CD4-positive, alpha-beta memory T cell (primary cell): ENCODE measurements around the gene ITPR2. TPM values are rescaled to one million over a fixed set of nuclear protein-coding genes. Genes with fewer than 3 reads are reported as not detected.

Source experiments
- CTCF ChIA-PET: fragments of 350-600 bp; sonication (Branson Sonifier 250); formaldehyde crosslinking; loops from one replicate; lab custom pipeline; 2021; ENCODE audit warnings: inconsistent platforms; ENCODE audit not compliant: partially characterized antibody; lab: Charles Lee
- POLR2A ChIA-PET: fragments of 350-600 bp; sonication (Branson Sonifier 250); formaldehyde crosslinking; loops from one replicate; lab custom pipeline; 2021; ENCODE audit not compliant: partially characterized antibody; lab: Charles Lee
- DNase-seq, 5 donors: peaks; one replicate each; pipeline versions ENCODE4 v3.0.0 to v3.0.0-alpha.2; 2020 to 2022; ENCODE audit warnings: mixed read lengths in 1 of 5
- H3K27ac ChIP-seq: one replicate; pipeline ENCODE4 v1.7.0; 2013; ENCODE audit warnings: low read depth, low read length
- H3K27me3 ChIP-seq: 2 replicates; pipeline ENCODE4 v1.7.0; 2013; ENCODE audit warnings: mild to moderate bottlenecking, low read length, moderate library complexity; ENCODE audit not compliant: insufficient read depth
- H3K36me3 ChIP-seq: 2 replicates; pipeline ENCODE4 v1.7.0; 2013; ENCODE audit warnings: mild to moderate bottlenecking, low read length, moderate library complexity; ENCODE audit not compliant: insufficient read depth
- H3K4me1 ChIP-seq: 2 replicates; pipeline ENCODE4 v1.7.0; 2013; ENCODE audit warnings: mild to moderate bottlenecking, low read length, moderate library complexity; ENCODE audit not compliant: insufficient read depth
- H3K4me3 ChIP-seq, 2 donors: one replicate each; pipeline ENCODE4 v1.7.0; 2013; ENCODE audit warnings: low read length in 2 of 2, mild to moderate bottlenecking in 1 of 2
- H3K9me3 ChIP-seq, 2 donors: one replicate each; pipeline ENCODE4 v1.7.0; 2013; ENCODE audit warnings: low read length in 2 of 2, control low read depth in 1 of 2; ENCODE audit not compliant: control insufficient read depth in 1 of 2
- H3K27ac Mint-ChIP-seq, 7 donors: one replicate each; pipeline ENCODE4 v1.8.0; 2020 to 2021; ENCODE audit warnings: mixed read lengths in 7 of 7, mild to moderate bottlenecking in 6 of 7, inconsistent platforms in 3 of 7, moderate library complexity in 3 of 7
- H3K27me3 Mint-ChIP-seq, 2 donors: one replicate each; pipeline ENCODE4 v1.8.0; 2020 to 2021; ENCODE audit warnings: mixed read lengths in 2 of 2
- H3K36me3 Mint-ChIP-seq, 2 donors: one replicate each; pipeline ENCODE4 v1.8.0; 2020 to 2021; ENCODE audit warnings: mixed read lengths in 2 of 2, inconsistent platforms in 1 of 2, mild to moderate bottlenecking in 1 of 2
- H3K4me1 Mint-ChIP-seq, 4 donors: one replicate each; pipeline ENCODE4 v1.8.0; 2020 to 2021; ENCODE audit warnings: mixed read lengths in 4 of 4, mild to moderate bottlenecking in 1 of 4
- H3K4me3 Mint-ChIP-seq, 8 donors: one replicate each; pipeline ENCODE4 v1.8.0; 2020 to 2021; ENCODE audit warnings: mixed read lengths in 8 of 8, mild to moderate bottlenecking in 7 of 8, moderate library complexity in 6 of 8, inconsistent platforms in 3 of 8
- H3K9me3 Mint-ChIP-seq, 8 donors: one replicate each; pipeline ENCODE4 v1.8.0; 2020 to 2021; ENCODE audit warnings: mixed read lengths in 8 of 8, mild to moderate bottlenecking in 5 of 8, inconsistent platforms in 3 of 8, moderate library complexity in 1 of 8
- intact Hi-C: fragments of 100-400 bp; cut with micrococcal nuclease; formaldehyde crosslinking; loops from one replicate; pipeline ENCODE4 v1.15.1; 2023
- polyA plus RNA-seq, 2 donors: library from polyadenylated mRNA; unstranded; fragments of 300-500 nt; fragmentation: Illumina TruSeq; gene quantifications; one replicate each; pipeline ENCODE4 v1.2.3, GENCODE V29; 2021
- total RNA-seq, 2 experiments: library from RNA; stranded (reverse); gene quantifications; one replicate each; pipeline ENCODE4 v1.2.3, GENCODE V29; 2021

ITPR2 gene
- total and polyA plus RNA-seq, 4 experiments from 2014 or later: 4.7 to 55.6 (median 34.1) TPM

DNA sequence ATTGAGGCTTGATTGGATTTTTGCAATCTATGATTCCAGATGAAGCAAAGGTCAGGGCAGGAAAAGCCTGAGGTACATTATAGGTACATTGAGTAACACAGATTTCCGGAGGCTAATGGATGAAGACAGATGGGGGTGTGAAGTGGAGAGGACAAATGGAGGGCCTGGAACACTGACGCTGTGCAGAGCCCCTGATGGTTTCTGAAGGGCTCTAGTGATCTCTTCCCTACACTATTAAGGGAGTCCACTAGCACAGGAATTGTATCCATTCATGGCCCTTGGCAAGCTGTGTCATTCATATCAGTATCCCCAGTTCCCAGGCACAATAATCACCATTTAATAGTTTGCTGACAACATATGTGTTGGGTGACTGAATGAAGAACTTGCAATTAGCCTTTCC is 284.8 kb downstream of the ITPR2 start:
- no peaks in the 10 kb centered on the region for H3K4me1 Mint-ChIP-seq
- Histone ChIP-seq H3K4me1 (no peaks in the 10 kb centered on the region), H3K27me3 (no peaks in the 10 kb centered on the region), H3K9me3 (no peaks in the 10 kb centered on the region), H3K4me3 (no peak overlapping the region), H3K36me3 (peaks cover 5% of the 10 kb centered on the region), H3K27ac (no peak overlapping the region)
- no peak overlapping the region for H3K4me3 Mint-ChIP-seq
- ChIA-PET POLR2A (no interaction called here), CTCF (no interaction called here)
- peaks cover 0 to 10% (median 2%) of the 10 kb centered on the region in 8 donors for H3K9me3 Mint-ChIP-seq
- no peak overlapping the region for H3K27ac Mint-ChIP-seq
- intact Hi-C loops: no loop called here
- DNase-seq: no peak
- no peaks in the 10 kb centered on the region for H3K27me3 Mint-ChIP-seq
- H3K36me3 Mint-ChIP-seq: peaks cover 60 to 62% of the 10 kb centered on the region in 2 donors

DNA sequence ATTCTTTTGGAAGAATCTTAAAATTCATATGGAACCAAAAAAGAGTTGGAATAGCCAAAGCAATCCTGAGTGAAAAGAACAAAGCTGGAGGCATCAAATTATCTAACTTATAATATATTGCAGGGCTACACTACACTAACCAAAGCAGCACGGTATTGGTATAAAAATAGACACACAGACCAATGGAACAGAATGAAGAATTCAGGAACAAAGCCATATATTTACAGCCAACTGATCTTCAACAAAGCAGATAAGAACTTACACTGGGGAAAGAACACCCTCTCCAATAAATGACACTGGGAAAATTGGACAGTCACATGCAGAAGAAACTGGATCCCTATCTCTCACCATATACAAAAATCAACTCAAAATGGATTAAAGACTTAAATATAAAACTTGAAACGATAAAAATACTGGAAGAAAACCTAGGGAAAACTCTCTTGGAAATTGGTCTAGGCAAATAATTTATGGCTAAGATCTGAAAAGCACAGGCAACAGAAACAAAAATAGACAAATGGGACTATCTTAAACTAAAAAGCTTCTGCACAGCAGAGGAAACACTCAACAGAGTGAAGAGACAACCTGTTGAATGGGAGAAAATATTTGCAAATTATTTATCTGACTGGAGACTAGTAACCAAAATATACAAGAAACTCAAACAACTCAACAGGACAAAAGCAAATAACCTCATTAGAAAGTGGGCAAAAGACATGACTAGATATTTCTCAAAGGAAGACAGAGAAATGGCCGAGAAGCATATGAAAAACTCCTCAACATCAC is 286.3 kb downstream of the ITPR2 start:
- Histone ChIP-seq H3K36me3 (peaks cover 5% of the 10 kb centered on the region), H3K4me3 (no peak overlapping the region), H3K27ac (no peak overlapping the region), H3K4me1 (no peaks in the 10 kb centered on the region), H3K27me3 (no peaks in the 10 kb centered on the region), H3K9me3 (no peaks in the 10 kb centered on the region)
- H3K4me3 Mint-ChIP-seq: no peak overlapping the region
- H3K27ac Mint-ChIP-seq: no peak overlapping the region
- DNase-seq: no peak
- H3K27me3 Mint-ChIP-seq: no peaks in the 10 kb centered on the region
- intact Hi-C loops: no loop called here
- H3K9me3 Mint-ChIP-seq: peaks cover 0 to 10% (median 2%) of the 10 kb centered on the region in 8 donors
- ChIA-PET POLR2A (no interaction called here), CTCF (no interaction called here)
- no peaks in the 10 kb centered on the region for H3K4me1 Mint-ChIP-seq
- H3K36me3 Mint-ChIP-seq: peaks cover 56 to 59% of the 10 kb centered on the region in 2 donors

DNA sequence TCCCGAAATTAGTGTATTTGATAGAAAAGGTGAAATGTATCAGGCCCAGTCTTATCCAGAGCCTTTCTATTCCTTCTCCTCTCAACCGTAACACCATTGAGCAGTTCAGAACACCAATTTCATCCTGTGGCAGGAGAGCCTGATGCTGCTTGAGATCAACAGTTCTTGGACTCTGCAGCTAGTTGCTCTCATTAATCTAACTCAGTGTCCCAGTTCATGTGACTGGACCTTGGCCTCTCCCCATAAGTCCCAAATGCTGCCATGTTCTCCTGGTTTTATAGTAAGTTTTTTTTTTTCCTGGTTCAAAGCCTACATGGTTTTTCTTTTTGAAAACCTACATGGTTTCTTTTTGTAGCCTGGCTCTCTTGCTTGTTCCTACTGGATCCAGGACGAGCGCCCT is 293.9 kb downstream of the ITPR2 start:
- intact Hi-C loops: no loop called here
- H3K36me3 ChIP-seq: peaks cover 3% of the 10 kb centered on the region
- Mint-ChIP-seq H3K4me3 (no peak overlapping the region), H3K27me3 (no peaks in the 10 kb centered on the region), H3K36me3 (peaks cover 27 to 59% of the 10 kb centered on the region in 2 donors), H3K9me3 (no peaks in the 10 kb centered on the region), H3K4me1 (no peaks in the 10 kb centered on the region), H3K27ac (no peak overlapping the region)
- DNase-seq: no peak
- no peak overlapping the region for H3K27ac ChIP-seq
- no peaks in the 10 kb centered on the region for H3K27me3 ChIP-seq
- ChIA-PET POLR2A (no interaction called here), CTCF (no interaction called here)
- H3K4me3 ChIP-seq: no peak overlapping the region
- no peaks in the 10 kb centered on the region for H3K9me3 ChIP-seq
- H3K4me1 ChIP-seq: no peaks in the 10 kb centered on the region

DNA sequence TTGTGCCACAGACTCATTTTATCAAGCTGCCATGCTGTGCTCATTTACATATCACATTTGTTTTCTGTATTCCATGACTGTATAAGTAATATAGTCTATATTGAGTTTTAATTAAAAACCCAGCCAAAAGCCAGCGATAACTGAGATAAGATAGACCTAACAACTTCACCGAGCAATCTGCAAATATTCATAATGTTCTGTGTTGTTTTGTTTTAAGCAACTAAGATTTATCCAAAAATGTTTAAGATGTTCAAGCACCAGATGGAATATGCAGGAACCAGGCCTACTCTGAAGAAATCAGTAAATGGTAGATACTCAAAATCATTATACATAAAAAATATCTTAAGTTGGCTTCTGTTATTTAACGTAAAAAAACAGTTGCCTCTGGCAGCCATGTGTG is 295.3 kb downstream of the ITPR2 start:
- H3K9me3 ChIP-seq: no peaks in the 10 kb centered on the region
- Mint-ChIP-seq H3K27me3 (no peaks in the 10 kb centered on the region), H3K9me3 (no peaks in the 10 kb centered on the region), H3K27ac (no peak overlapping the region), H3K4me3 (no peak overlapping the region), H3K36me3 (peaks cover 25 to 61% of the 10 kb centered on the region in 2 donors), H3K4me1 (no peaks in the 10 kb centered on the region)
- no peaks in the 10 kb centered on the region for H3K27me3 ChIP-seq
- no peaks in the 10 kb centered on the region for H3K4me1 ChIP-seq
- no peak for DNase-seq
- no peak overlapping the region for H3K4me3 ChIP-seq
- peaks cover 3% of the 10 kb centered on the region for H3K36me3 ChIP-seq
- CTCF ChIA-PET: no interaction called here
- POLR2A ChIA-PET: no interaction called here
- intact Hi-C loops: no loop called here
- no peak overlapping the region for H3K27ac ChIP-seq

DNA sequence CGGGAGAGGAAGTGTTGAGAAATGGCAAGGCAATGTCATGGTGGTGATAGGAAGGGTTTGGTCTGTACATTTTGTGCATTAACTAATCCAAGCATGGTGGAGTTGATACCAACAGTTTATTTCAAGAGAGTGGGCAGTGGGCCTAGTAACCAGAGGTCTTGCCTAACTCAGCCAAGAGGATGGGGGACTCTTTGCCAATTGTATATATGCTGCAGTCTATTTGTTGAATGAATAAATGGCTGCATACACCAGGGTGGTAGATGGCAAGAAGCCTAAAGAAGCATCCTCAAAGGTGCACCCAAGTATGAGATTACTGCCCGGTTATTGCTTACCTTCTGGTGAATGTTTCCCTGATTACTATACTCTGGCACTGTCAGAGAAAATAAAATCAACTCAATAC is 295.9 kb downstream of the ITPR2 start:
- H3K4me1 Mint-ChIP-seq: no peaks in the 10 kb centered on the region
- H3K27me3 ChIP-seq: no peaks in the 10 kb centered on the region
- H3K4me3 Mint-ChIP-seq: no peak overlapping the region
- H3K4me3 ChIP-seq: no peak overlapping the region
- no peaks in the 10 kb centered on the region for H3K9me3 ChIP-seq
- POLR2A ChIA-PET: no interaction called here
- no peak overlapping the region for H3K27ac Mint-ChIP-seq
- peaks cover 3% of the 10 kb centered on the region for H3K36me3 ChIP-seq
- H3K27ac ChIP-seq: no peak overlapping the region
- no peaks in the 10 kb centered on the region for H3K4me1 ChIP-seq
- peaks cover 24 to 63% of the 10 kb centered on the region in 2 donors for H3K36me3 Mint-ChIP-seq
- no peaks in the 10 kb centered on the region for H3K9me3 Mint-ChIP-seq
- peak in 1 of 5 donors; percentile 20 for DNase-seq
- CTCF ChIA-PET: no interaction called here
- H3K27me3 Mint-ChIP-seq: no peaks in the 10 kb centered on the region
- intact Hi-C loops: no loop called here

DNA sequence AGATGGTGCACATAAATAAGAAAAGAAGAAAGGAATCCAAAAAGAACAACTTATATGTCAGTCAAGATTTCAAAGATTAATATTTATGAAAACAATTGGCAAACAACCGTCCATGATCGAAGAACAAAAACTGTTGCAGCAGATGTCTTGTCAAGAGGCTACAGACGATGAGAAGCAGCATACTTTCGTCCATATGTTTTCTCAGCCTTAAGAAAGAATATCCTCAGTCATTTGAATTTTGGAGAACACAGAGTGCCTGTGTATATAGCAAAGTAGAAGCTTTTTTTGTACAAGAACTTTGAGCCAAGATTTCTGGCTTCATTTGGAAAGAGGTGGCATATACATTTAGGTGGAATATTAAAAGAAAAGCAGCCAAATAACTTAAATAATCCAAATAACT is 297.2 kb downstream of the ITPR2 start:
- Histone ChIP-seq H3K9me3 (no peaks in the 10 kb centered on the region), H3K27ac (no peak overlapping the region), H3K27me3 (no peaks in the 10 kb centered on the region), H3K4me3 (no peak overlapping the region), H3K4me1 (no peaks in the 10 kb centered on the region), H3K36me3 (peaks cover 3% of the 10 kb centered on the region)
- Mint-ChIP-seq H3K4me3 (no peak overlapping the region), H3K27ac (no peak overlapping the region), H3K27me3 (no peaks in the 10 kb centered on the region), H3K4me1 (no peaks in the 10 kb centered on the region), H3K9me3 (no peaks in the 10 kb centered on the region), H3K36me3 (peaks cover 28 to 73% of the 10 kb centered on the region in 2 donors)
- ChIA-PET CTCF (no interaction called here), POLR2A (no interaction called here)
- DNase-seq: no peak
- intact Hi-C loops: no loop called here

DNA sequence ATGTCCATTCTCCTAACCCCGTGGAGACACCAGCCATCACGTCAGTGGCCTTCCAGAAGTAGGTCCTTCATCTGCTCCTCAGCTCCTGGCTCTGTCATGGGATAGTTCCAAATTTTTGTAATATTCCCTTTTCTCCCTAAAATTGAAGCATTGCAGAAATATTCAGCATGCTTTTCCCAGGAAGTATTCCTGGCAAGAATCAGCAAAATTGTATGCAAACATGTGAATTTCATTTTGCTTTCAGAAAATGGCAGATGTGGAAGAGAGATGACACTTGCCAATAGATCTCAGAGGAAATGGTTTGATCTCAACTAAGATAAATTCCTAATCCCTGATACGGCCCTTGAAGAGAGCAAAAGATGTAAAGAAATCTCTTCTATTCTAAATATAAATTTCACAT is 298.9 kb downstream of the ITPR2 start:
- Histone ChIP-seq H3K9me3 (no peaks in the 10 kb centered on the region), H3K4me1 (no peaks in the 10 kb centered on the region), H3K36me3 (peaks cover 3% of the 10 kb centered on the region), H3K4me3 (no peak overlapping the region), H3K27me3 (no peaks in the 10 kb centered on the region), H3K27ac (no peak overlapping the region)
- Mint-ChIP-seq H3K9me3 (peaks cover 0 to 5% (median under 1%) of the 10 kb centered on the region in 8 donors), H3K4me1 (no peaks in the 10 kb centered on the region), H3K4me3 (no peak overlapping the region), H3K36me3 (peaks cover 37 to 75% of the 10 kb centered on the region in 2 donors), H3K27me3 (no peaks in the 10 kb centered on the region), H3K27ac (no peak overlapping the region)
- intact Hi-C loops: no loop called here
- ChIA-PET POLR2A (no interaction called here), CTCF (no interaction called here)
- no peak for DNase-seq
